GM06990 (cell line): Measurements from ENCODE around the gene NXPH1.

Experiments used
- DNase-seq: peaks from one replicate; pipeline ENCODE4 v3.0.0-alpha.2; 2011; ENCODE audit not compliant: insufficient read length; ENCODE audit errors: extremely low read depth
- H3K27me3 ChIP-seq: replicated peaks from 2 replicates; pipeline ENCODE4 v1.6.0; 2011; ENCODE audit warnings: low read length; ENCODE audit not compliant: control insufficient read depth, insufficient read depth
- H3K36me3 ChIP-seq: 2 replicates; pipeline ENCODE4 v1.5.1; 2011; ENCODE audit warnings: low read length; ENCODE audit not compliant: control insufficient read depth, insufficient read depth
- H3K4me3 ChIP-seq: replicated peaks from 2 replicates; pipeline ENCODE4 v1.5.1; 2011; ENCODE audit warnings: low read depth, mild to moderate bottlenecking, control low read depth, low read length
- CTCF ChIP-seq: IDR thresholded peaks from 2 replicates; pipeline ENCODE4 v1.5.1; 2011; ENCODE audit warnings: low read length, control low read depth, mild to moderate bottlenecking, inconsistent platforms; ENCODE audit not compliant: insufficient read depth, poor library complexity, severe bottlenecking

NXPH1 gene

GRCh38 chr7:8499128-8499527 lies 65.7 kb downstream of the NXPH1 start:
- no peaks in the 10 kb centered on the region for H3K27me3 ChIP-seq
- H3K4me3 ChIP-seq, result no peak overlapping the region
- no peaks in the 10 kb centered on the region for H3K36me3 ChIP-seq
- no peak for TF ChIP-seq CTCF
- DNase-seq, result no peak

GRCh38 chr7:8500286-8500685 lies 66.9 kb downstream of the NXPH1 start:
- no peak for DNase-seq
- Histone ChIP-seq H3K36me3 (no peaks in the 10 kb centered on the region), H3K27me3 (no peaks in the 10 kb centered on the region), H3K4me3 (no peak overlapping the region)
- TF ChIP-seq CTCF, result no peak

GRCh38 chr7:8507566-8507965 lies 74.2 kb downstream of the NXPH1 start:
- Histone ChIP-seq H3K4me3 (no peak overlapping the region), H3K27me3 (no peaks in the 10 kb centered on the region; the same call in 1 of the 2 replicates), H3K36me3 (no peaks in the 10 kb centered on the region)
- no peak for DNase-seq
- no peak for TF ChIP-seq CTCF

- H3K36me3 ChIP-seq, result no peaks in the 10 kb centered on the region
- DNase-seq, result no peak
- H3K4me3 ChIP-seq, result no peak overlapping the region
- no peak for TF ChIP-seq CTCF
- H3K27me3 ChIP-seq, result no peaks in the 10 kb centered on the region; the same call in 1 of the 2 replicates
These were observed 76.2 kb downstream of the NXPH1 start for GRCh38 chr7:8509621-8510020.

- Histone ChIP-seq H3K4me3 (no peak overlapping the region), H3K27me3 (no peaks in the 10 kb centered on the region; the same call in 1 of the 2 replicates), H3K36me3 (no peaks in the 10 kb centered on the region)
- no peak for DNase-seq
- no peak for TF ChIP-seq CTCF
These were observed 78.4 kb downstream of the NXPH1 start for GRCh38 chr7:8511855-8512254.

GRCh38 chr7:8514781-8515519 lies 81.5 kb downstream of the NXPH1 start:
- Histone ChIP-seq H3K27me3 (no peaks in the 10 kb centered on the region; the same call in 1 of the 2 replicates), H3K36me3 (no peaks in the 10 kb centered on the region), H3K4me3 (no peak overlapping the region)
- TF ChIP-seq CTCF, result no peak
- no peak for DNase-seq
